Activated CD8-positive, alpha-beta memory T cell treated with anti-CD3 and anti-CD28 coated beads for 24 hours (primary cell): ENCODE results near the gene SLC26A9.

Source experiments
- DNase-seq: peaks from one replicate; pipeline ENCODE4 v3.0.0-alpha.2; 2020

The SLC26A9 gene

GRCh38 chr1:205948039-205948438 is 4.8 kb upstream of the SLC26A9 start:
- DNase-seq: no peak

- no peak for DNase-seq
Measured at GRCh38 chr1:205947024-205947423, 3.8 kb upstream of the SLC26A9 start.

GRCh38 chr1:205945069-205945468 is 1.8 kb upstream of the SLC26A9 start:
- DNase-seq: no peak

DNA sequence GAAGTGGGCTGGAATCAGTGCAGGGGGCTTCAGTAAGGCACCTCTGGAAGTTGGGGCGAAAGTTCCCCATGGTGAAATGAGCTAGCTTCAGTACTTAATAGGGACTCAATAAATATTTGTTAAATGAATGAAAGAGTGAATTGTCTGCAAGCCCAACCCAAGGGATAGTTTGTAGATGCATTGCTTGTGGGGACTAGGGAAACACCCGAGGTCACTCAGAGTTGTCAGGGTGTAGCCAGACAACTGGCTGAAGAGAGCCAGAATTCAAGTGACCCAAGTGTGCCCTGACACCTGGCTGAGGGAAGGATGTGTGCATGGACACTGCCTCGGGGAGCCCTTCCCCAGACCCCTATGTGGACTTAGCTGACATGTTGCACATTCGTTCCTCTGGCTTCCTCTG is 1.3 kb upstream of the SLC26A9 start:
- no peak for DNase-seq

GRCh38 chr1:205942631-205943159 is 561 bp downstream of the SLC26A9 start:
- no peak for DNase-seq

DNA sequence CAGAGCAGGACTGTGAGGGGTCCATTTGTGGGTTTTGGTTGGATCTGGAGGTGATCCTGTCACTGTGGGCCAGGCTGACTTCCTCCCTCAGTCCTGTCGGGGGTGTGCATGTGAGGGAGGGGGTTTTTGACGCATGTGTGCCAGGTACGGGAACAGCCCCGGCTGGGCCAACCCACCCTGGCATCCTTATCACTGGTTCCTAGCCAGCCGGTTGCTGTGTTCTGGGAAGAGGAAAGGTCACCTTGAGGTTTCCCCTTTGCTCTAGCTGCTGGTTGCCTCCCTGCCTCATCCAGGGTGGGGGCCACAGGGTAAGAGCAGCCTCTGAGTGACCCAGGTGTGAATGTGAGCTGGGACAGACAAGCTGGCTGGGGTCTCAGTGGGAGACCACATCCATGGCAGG is 2.5 kb downstream of the SLC26A9 start:
- DNase-seq: no peak

GRCh38 chr1:205939690-205940330 is 3.4 kb downstream of the SLC26A9 start:
- no peak for DNase-seq

- DNase-seq: no peak
Measured at GRCh38 chr1:205938682-205939081, 4.6 kb downstream of the SLC26A9 start.

GRCh38 chr1:205936846-205937586 is 6.2 kb downstream of the SLC26A9 start:
- DNase-seq: no peak

DNA sequence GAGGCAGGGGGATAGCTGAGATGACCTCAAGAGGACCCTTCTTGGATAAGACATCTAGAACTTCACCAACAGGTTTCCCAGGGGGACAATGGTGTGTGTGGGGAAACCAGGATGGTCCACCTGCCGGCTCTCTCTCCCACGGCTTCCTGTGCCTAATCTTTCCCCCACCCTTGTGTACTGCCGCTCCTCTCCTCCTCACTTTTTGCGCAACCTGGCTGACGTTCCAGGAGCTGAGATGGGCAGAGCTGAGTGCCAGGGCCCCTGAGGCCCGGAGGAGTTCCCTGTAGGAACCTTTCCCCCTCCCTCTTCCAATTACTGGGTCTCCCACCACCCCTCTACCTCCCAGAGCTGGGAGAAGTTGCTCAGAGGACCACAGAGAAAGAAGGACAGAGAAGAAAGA is 6.9 kb downstream of the SLC26A9 start:
- no peak for DNase-seq

DNA sequence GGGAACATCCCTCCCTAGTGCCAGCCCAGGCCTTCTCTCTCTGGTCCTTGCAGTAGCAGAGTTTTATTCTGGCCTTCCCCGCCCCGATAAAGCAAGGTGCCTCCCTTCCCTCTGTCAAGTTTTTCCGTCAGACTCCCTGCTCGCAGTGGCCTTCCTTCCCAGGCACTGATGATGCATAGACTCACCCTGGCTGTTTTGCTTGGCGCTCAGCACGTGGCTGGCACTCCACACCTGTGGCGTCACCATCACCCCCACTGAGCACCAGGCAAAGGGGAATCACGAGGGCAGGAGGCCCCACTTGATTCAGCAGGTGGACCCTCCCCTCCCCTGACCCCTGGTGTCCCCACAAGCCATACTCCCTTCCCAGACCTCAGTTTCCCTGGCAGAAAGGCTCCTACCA is 7.4 kb downstream of the SLC26A9 start:
- no peak for DNase-seq

DNA sequence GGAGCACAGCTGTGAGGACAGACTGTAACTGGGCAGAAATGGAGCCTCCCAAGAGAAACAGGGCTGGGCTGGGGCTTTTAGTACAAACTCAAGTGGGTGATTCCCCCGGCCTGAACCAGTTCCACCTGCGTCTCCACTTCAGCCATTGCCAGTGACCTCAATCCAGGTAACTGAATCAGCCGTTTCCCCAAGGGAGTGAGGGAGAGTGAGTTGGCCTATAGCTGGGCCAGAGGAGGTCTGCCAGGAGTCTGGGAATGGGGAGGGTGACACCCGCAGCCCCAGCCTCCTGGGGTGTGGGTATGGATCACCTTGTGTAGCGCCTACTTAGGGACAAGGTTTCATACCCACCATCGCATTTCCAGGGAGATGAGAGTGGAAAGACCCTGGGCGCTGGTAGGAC is 8.5 kb downstream of the SLC26A9 start:
- no peak for DNase-seq

- DNase-seq: no peak
Measured at GRCh38 chr1:205933671-205934618, 9.3 kb downstream of the SLC26A9 start.

DNA sequence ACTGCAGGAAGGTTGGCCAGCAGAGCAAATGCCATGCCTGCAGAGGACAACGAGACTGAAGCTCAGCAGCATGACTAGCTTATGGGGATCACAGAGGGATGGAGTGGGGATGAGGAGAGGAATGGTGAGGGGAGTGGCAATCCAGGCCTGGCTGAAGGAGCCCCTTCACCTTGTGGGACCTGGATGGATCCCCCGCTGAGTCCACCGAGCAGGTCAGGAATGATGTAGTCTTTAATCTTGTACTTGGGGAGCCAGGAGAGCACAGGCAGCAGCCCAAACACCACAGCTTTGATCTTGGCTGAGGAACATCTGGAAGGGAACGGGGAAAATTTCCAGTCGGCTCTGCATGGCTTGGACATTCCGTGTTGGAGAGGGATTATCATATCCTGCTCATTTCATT is 10.5 kb downstream of the SLC26A9 start:
- DNase-seq: no peak

- no peak for DNase-seq
Measured at GRCh38 chr1:205930799-205931281, 12.4 kb downstream of the SLC26A9 start.

DNA sequence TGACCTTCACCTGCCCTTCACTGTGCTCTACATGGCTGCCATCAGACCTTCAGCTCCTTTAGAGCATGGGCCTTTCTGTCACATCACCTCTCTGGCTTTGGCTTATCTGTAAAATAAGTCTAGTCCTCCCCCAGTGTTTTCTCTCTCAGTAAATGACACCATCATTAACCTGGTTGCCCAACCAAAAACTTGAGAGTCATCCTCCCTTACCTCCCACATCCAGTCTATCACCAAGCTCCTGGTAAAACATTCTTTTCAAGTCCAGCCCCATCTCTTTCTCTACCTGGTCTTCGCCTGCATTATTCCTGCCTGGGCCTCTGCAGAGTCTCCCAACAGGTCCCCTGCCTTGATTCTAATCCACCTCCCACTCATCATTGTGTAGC is 13.1 kb downstream of the SLC26A9 start:
- DNase-seq: no peak

- no peak for DNase-seq
Measured at GRCh38 chr1:205929496-205930194, 13.6 kb downstream of the SLC26A9 start.

DNA sequence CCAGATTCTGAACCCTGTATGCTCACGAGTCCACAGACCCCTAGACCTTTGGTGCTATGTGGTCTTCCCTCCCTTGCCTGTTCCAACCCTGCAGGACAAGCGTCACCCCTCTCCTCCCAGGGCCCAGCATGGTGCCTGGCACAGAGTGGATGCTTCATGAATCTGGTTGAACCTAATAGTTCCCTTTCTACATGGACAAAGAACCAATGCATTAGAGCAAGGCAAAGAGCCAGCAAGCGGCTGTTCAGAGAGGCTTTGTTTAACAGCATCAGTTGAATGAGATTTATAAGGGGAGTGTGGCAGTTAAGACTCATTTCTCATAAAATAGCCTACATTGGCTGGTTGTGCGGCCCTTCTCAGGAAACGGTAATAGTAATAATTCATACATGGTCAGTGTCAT is 14.9 kb downstream of the SLC26A9 start:
- DNase-seq: no peak

DNA sequence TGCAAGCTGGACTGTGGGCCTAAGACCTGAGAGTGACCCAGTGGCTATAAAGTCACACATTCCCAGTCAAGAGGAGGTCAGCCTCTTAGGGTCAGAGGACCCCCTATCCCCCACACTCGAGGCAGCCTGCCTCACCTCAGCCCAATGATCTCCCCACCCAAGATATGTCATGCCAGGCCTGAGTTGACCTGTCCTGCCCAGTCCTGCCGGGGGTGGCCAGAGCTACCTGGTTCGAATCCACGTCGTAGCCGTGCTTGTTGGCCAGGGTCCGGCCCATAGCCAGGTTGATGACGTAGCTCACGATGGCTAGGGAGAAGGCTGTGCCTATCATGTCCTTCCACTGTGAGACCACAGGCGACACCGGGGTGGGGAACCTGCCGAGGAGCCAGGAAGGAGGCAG is 15.6 kb downstream of the SLC26A9 start:
- DNase-seq: no peak

- no peak for DNase-seq
Measured at GRCh38 chr1:205927247-205927646, 16.0 kb downstream of the SLC26A9 start.

DNA sequence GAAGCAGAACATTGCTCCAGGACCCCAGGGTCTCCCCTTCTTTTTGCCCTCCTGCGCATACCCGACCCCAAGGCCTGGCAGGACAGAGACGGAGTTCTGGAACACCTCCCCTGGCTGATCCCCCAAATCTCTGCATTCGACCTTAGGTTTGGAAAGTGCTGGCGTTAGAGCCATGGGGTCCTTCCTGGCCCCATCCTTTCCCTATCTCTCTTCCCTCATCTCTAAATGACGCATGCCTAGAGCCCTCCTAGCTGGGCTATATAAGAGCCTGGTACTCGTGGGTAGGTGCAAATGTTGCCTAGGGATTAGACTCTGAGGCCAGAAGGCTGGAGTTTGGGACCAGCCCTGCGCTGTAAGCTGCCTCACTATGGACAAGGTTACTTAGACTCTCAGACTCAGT is 16.6 kb downstream of the SLC26A9 start:
- DNase-seq: no peak

- no peak for DNase-seq
Measured at GRCh38 chr1:205926213-205926612, 17.0 kb downstream of the SLC26A9 start.

DNA sequence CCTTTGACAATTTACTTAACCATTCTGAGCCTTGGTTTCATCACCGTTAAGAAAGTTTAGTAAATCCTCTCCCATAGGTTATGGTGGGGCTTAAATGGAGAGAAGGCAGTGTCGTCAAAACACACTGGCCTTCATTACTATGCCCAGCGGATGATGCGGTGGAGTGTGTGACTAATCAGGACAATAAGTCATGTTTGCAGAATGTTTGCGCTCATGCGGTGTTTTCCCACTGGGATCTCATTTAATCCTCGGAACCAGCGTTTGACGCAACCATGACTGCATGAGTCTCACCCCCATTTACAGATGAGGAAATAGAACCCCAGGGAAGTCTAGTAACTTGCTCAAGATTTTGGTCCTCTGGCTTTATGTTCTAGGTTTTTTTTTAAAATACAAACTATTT is 17.5 kb downstream of the SLC26A9 start:
- no peak for DNase-seq
